ENCODE data around the gene MNAT1. TPM values are rescaled to one million over a fixed set of nuclear protein-coding genes. Genes with fewer than 3 reads are reported as not detected.

Gene MNAT1
- total and polyA plus RNA-seq, 2 experiments from 2014 or later = 51.6 to 85.0 TPM

DNA sequence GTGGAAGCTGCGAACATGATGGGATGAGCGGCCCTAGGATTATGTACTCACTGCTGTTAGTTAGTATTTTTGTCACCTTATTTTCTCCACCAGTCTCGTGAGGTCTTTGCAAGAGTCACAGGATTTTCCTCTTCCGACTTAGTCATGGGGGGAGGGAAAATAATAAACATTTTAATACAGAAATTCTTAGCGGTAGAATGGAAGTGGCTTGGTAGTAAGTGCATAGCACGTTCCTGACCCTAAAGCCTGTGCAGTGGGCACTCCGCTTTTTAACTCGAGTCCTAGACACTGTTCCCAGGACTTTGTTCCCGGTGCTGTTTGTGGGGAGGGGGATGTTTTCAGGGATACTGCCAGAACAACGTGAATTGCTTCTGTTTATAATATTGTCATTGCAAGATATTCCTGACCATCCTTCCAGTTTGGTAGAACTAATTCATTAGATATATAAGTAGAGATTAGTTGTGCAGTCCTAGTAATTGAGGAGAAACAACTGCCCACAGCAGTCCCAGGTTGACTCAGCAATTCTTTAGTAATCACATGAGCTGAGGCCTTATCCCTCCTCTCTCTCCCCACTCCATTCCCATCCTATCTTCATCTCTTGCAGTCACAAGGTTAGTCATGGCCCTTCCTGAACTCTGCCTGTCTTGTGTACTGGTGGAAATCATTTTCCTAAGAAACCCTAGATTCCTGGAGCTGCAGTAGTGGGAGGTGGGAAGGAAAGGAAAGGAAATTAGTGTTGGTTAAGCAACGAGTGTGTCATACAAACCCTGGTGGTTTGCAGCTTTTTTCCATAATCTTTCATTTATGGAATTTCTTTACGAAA lies 247.3 kb downstream of the MNAT1 start:
- H3F3A ChIP-seq (replicated peaks; ENCODE audit: low read depth) = no peaks in the 10 kb centered on the region
- TF ChIP-seq EZH2phosphoT487 (IDR thresholded peaks at IDR 0.05; ENCODE audit: unreplicated experiment) = no peak
- Mint-ChIP-seq H3K4me3 (no peak overlapping the region), H3K27ac (no peak overlapping the region), H3K9me3 (no peaks in the 10 kb centered on the region), H3K4me1 (peaks cover 16% of the 10 kb centered on the region; the same call in 2 of the 3 replicates), H3K27me3 (ENCODE audit: insufficient read depth, low read depth, poor library complexity) (no peaks in the 10 kb centered on the region), H3K36me3 (ENCODE audit: low read depth) (peaks cover 10% of the 10 kb centered on the region; the same call in 2 of the 3 replicates)
- no peaks in the 10 kb centered on the region for H3K27me3 ChIP-seq (ENCODE audit: insufficient read depth)
- no peaks in the 10 kb centered on the region for H3K9me2 ChIP-seq (ENCODE audit: insufficient read depth)
- H3K79me2 ChIP-seq (replicated peaks; ENCODE audit: insufficient read depth) = peaks cover 41% of the 10 kb centered on the region
- ATAC-seq (peak; percentile 6; the same call in 2 of the 3 replicates), DNase-seq (ENCODE audit: low spot score) (peak; percentile 19)
- H3K4me1 ChIP-seq (ENCODE audit: insufficient read depth) = peaks cover 5% of the 10 kb centered on the region; the same call in 1 of the 2 replicates
- peak overlapping the region; percentile 95 for H3K4me2 ChIP-seq
- peak overlapping the region; percentile 89 for H3K4me3 ChIP-seq
- H3K27ac ChIP-seq (ENCODE audit: low read depth) = peak overlapping the region; percentile 51
- peak overlapping the region; percentile 99 for H2AFZ ChIP-seq
- no peaks in the 10 kb centered on the region; the same call in 1 of the 2 replicates for H3K36me3 ChIP-seq (ENCODE audit: insufficient read depth)
- H4K20me1 ChIP-seq (replicated peaks; ENCODE audit: insufficient read depth) = no peaks in the 10 kb centered on the region

DNA sequence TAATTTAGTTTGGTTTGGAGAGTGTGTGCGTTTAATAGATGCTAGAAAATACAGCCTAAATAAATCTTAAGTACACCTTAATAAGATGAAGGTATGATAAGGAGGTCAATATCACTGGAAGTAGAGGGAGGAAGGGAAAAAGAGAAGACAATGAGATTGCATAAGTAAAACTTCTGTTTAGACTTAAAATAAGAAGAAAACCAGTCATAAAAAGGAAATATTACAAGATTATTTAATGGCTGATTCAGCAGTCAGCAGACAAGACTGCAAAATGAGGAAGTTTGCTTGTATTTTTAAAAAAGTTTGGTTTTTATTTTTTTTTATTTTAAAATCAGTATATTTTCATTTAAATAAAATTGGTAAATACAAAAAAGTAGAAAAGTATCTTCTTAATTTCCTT lies 249.6 kb downstream of the MNAT1 start:
- Histone ChIP-seq H3K4me1 (ENCODE audit: insufficient read depth) (peaks cover 5% of the 10 kb centered on the region; the same call in 1 of the 2 replicates), H2AFZ (no peak overlapping the region), H3K27ac (ENCODE audit: low read depth) (no peak overlapping the region), H3K4me3 (no peak overlapping the region), H4K20me1 (replicated peaks; ENCODE audit: insufficient read depth) (no peaks in the 10 kb centered on the region), H3K9me2 (ENCODE audit: insufficient read depth) (no peaks in the 10 kb centered on the region), H3K79me2 (replicated peaks; ENCODE audit: insufficient read depth) (peaks cover 23% of the 10 kb centered on the region), H3K36me3 (ENCODE audit: insufficient read depth) (no peaks in the 10 kb centered on the region), H3F3A (replicated peaks; ENCODE audit: low read depth) (no peaks in the 10 kb centered on the region), H3K4me2 (no peak overlapping the region), H3K27me3 (ENCODE audit: insufficient read depth) (no peaks in the 10 kb centered on the region)
- no peak for ATAC-seq
- Mint-ChIP-seq H3K27ac (no peak overlapping the region), H3K4me1 (peaks cover 10% of the 10 kb centered on the region; the same call in 2 of the 3 replicates), H3K36me3 (ENCODE audit: low read depth) (peaks cover 2% of the 10 kb centered on the region; the same call in 2 of the 3 replicates), H3K4me3 (no peak overlapping the region), H3K9me3 (no peaks in the 10 kb centered on the region), H3K27me3 (ENCODE audit: insufficient read depth, low read depth, poor library complexity) (no peaks in the 10 kb centered on the region)
- TF ChIP-seq JUNB (IDR thresholded peaks at IDR 0.05; ENCODE audit: unreplicated experiment) = no peak
- no peak for DNase-seq (ENCODE audit: low spot score)

DNA sequence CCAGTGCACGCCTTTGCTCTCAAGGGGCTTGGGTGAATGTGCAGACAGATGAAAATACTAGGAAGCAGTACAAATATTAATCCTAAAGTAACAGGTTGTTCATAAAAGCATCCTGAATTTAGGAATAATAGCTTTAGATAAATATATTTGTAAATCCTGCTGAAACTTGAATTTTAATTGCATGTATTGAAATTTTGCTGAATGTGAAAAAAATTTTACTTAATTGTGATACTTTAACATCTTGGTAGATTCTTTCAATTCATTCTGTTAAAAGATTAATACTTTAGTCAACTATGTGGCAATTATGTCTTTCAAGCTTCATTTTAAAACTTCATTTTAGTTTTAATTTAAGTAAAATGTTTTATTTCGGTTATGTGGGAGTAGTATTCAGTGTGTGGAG lies 251.9 kb downstream of the MNAT1 start:
- H3K36me3 ChIP-seq (ENCODE audit: insufficient read depth) = no peaks in the 10 kb centered on the region
- no peak for TF ChIP-seq EZH2phosphoT487 (IDR thresholded peaks at IDR 0.05; ENCODE audit: unreplicated experiment)
- TF ChIP-seq, protein P1, sequence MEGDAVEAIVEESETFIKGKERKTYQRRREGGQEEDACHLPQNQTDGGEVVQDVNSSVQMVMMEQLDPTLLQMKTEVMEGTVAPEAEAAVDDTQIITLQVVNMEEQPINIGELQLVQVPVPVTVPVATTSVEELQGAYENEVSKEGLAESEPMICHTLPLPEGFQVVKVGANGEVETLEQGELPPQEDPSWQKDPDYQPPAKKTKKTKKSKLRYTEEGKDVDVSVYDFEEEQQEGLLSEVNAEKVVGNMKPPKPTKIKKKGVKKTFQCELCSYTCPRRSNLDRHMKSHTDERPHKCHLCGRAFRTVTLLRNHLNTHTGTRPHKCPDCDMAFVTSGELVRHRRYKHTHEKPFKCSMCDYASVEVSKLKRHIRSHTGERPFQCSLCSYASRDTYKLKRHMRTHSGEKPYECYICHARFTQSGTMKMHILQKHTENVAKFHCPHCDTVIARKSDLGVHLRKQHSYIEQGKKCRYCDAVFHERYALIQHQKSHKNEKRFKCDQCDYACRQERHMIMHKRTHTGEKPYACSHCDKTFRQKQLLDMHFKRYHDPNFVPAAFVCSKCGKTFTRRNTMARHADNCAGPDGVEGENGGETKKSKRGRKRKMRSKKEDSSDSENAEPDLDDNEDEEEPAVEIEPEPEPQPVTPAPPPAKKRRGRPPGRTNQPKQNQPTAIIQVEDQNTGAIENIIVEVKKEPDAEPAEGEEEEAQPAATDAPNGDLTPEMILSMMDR (conservative IDR thresholded peaks at IDR 0.05; ENCODE audit: low read depth in 2 of 2) = no peak
- TF ChIP-seq ZNF331 (CRISPR knock-in tag; IDR thresholded peaks at IDR 0.05; ENCODE audit: low read depth) = no peak
- TF ChIP-seq NANOG (IDR thresholded peaks at IDR 0.05; ENCODE audit: borderline replicate concordance) = no peak
- TF ChIP-seq POLR2AphosphoS5 (IDR thresholded peaks at IDR 0.05; ENCODE audit: low read depth) = no peak
- TF ChIP-seq ZNF114 (CRISPR knock-in tag; IDR thresholded peaks at IDR 0.05) = no peak

More for the DNA sequence above, 251.9 kb downstream of the MNAT1 start:
- Histone ChIP-seq H3K27ac (ENCODE audit: low read depth) (no peak overlapping the region), H3K4me3 (no peak overlapping the region), H2AFZ (no peak overlapping the region), H3K27me3 (ENCODE audit: insufficient read depth) (no peaks in the 10 kb centered on the region), H4K20me1 (replicated peaks; ENCODE audit: insufficient read depth) (0 out of 2 replicates have a peak, but pooled peaks cover 4% of the 10 kb centered on the region), H3K4me1 (ENCODE audit: insufficient read depth) (peaks cover 5% of the 10 kb centered on the region; the same call in 1 of the 2 replicates), H3F3A (replicated peaks; ENCODE audit: low read depth) (no peaks in the 10 kb centered on the region), H3K79me2 (replicated peaks; ENCODE audit: insufficient read depth) (peaks cover 9% of the 10 kb centered on the region; the same call in 1 of the 2 replicates), H3K9me2 (ENCODE audit: insufficient read depth) (no peaks in the 10 kb centered on the region), H3K4me2 (no peak overlapping the region)
- H3K36me3 Mint-ChIP-seq (ENCODE audit: low read depth) = no peaks in the 10 kb centered on the region; the same call in 1 of the 3 replicates
- no peaks in the 10 kb centered on the region for H3K9me3 Mint-ChIP-seq
- DNase-seq (ENCODE audit: low spot score) = no peak
- H3K4me3 Mint-ChIP-seq = no peak overlapping the region
- ATAC-seq = no peak
- H3K4me1 Mint-ChIP-seq = 0 out of 3 replicates have a peak, but pooled peaks cover 3% of the 10 kb centered on the region
- H3K27ac Mint-ChIP-seq = no peak overlapping the region
- H3K27me3 Mint-ChIP-seq (ENCODE audit: insufficient read depth, low read depth, poor library complexity) = no peaks in the 10 kb centered on the region
